ENCODE data around the gene STK32B.

Gene STK32B

GRCh38 chr4:5429747-5430146, 378.5 kb downstream of the STK32B start:
- Histone ChIP-seq H3K4me1 (ENCODE audit: control insufficient read depth, insufficient read depth, low read length) (no peaks in the 10 kb centered on the region), H3K4me3 (ENCODE audit: low read depth, low read length) (no peak overlapping the region), H3K36me3 (ENCODE audit: control insufficient read depth in 2 of 2, insufficient read depth in 1 of 2, low read length in 2 of 2) (no peaks in the 10 kb centered on the region), H3K9me3 (ENCODE audit: control insufficient read depth, insufficient read depth, low read depth, low read length) (no peaks in the 10 kb centered on the region), H3K27ac (ENCODE audit: extremely low read depth, low read depth, low read length) (no peak overlapping the region)
- ChIA-PET POLR2A (no interaction called here), CTCF (interaction anchor here (0.6 kb wide), 1 partner anchor 29 kb away, joined by 3 read pairs; no protein-coding TSS in a partner anchor)
- no peak for TF ChIP-seq GLIS2 (tag by site-specific recombination; IDR thresholded peaks at IDR 0.05)
- TF ChIP-seq ZNF214 (tag by site-specific recombination; IDR thresholded peaks at IDR 0.05; ENCODE audit: borderline replicate concordance) = no peak
- no peak for TF ChIP-seq ZEB2 (tag by site-specific recombination; IDR thresholded peaks at IDR 0.05)

GRCh38 chr4:5433196-5433595, 381.9 kb downstream of the STK32B start:
- Histone ChIP-seq H3K4me3 (ENCODE audit: low read depth, low read length) (no peak overlapping the region), H3K27ac (ENCODE audit: extremely low read depth, low read depth, low read length) (no peak overlapping the region), H3K36me3 (ENCODE audit: control insufficient read depth in 2 of 2, insufficient read depth in 1 of 2, low read length in 2 of 2) (no peaks in the 10 kb centered on the region), H3K4me1 (ENCODE audit: control insufficient read depth, insufficient read depth, low read length) (no peaks in the 10 kb centered on the region), H3K9me3 (ENCODE audit: control insufficient read depth, insufficient read depth, low read depth, low read length) (no peaks in the 10 kb centered on the region)
- ChIA-PET POLR2A (no interaction called here), CTCF (interaction anchor here (1.3 kb wide), 1 partner anchor 33 kb away, joined by 3 read pairs; no protein-coding TSS in a partner anchor)
- no peak for TF ChIP-seq YY2 (tag by site-specific recombination; IDR thresholded peaks at IDR 0.05)
- no peak for TF ChIP-seq ZNF391 (tag by site-specific recombination; IDR thresholded peaks at IDR 0.05; ENCODE audit: borderline replicate concordance, low read depth)
- TF ChIP-seq ZFHX2 (tag by site-specific recombination; conservative IDR thresholded peaks at IDR 0.05) = no peak
- TF ChIP-seq ZBTB7A (tag by site-specific recombination; IDR thresholded peaks at IDR 0.05; ENCODE audit: low read depth) = no peak
- no peak for TF ChIP-seq ZNF266 (tag by site-specific recombination; IDR thresholded peaks at IDR 0.05; ENCODE audit: low read depth)
- TF ChIP-seq SCRT1 (tag by site-specific recombination; IDR thresholded peaks at IDR 0.05; ENCODE audit: borderline replicate concordance) = no peak
- TF ChIP-seq PRDM10 (tag by site-specific recombination; IDR thresholded peaks at IDR 0.05) = no peak
- TF ChIP-seq ZNF585B (tag by site-specific recombination; IDR thresholded peaks at IDR 0.05) = no peak
- TF ChIP-seq ZNF658 (tag by site-specific recombination; IDR thresholded peaks at IDR 0.05) = no peak
- no peak for TF ChIP-seq ZNF639 (tag by site-specific recombination; IDR thresholded peaks at IDR 0.05)
- no peak for TF ChIP-seq ZNF112 (tag by site-specific recombination; IDR thresholded peaks at IDR 0.05)
- no peak for TF ChIP-seq ZNF645 (tag by site-specific recombination; IDR thresholded peaks at IDR 0.05)
- no peak for TF ChIP-seq ZNF629 (tag by site-specific recombination; IDR thresholded peaks at IDR 0.05)
- no peak for TF ChIP-seq ZNF398 (tag by site-specific recombination; IDR thresholded peaks at IDR 0.05)
- TF ChIP-seq ZFP69B (tag by site-specific recombination; IDR thresholded peaks at IDR 0.05) = no peak

Data from HEK293 (cell line).